Measurements from ENCODE around the gene PRKCI. TPM values are rescaled to one million over a fixed set of nuclear protein-coding genes. Genes with fewer than 3 reads are reported as not detected.

The PRKCI gene
- total RNA-seq, 1 experiment from 2014 or later, result 43.7 TPM

DNA sequence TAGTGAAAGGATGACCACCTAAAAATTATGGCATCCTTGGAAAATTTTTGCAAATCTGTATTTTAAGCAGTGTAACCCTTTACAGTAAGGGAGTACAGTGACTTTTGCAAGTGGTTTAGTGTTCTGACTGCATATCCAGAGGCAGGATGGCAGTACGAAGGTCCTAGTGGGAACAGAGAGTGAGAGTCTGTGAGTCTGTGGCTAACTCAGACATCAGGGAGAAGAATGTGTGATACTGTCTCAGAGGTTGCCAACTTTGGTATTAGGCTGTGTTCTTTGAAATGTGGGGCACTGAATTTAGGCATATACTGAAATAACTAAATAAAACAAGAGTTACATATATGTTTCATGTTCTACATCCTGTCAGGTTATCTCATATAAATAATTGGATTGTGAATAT, 25.7 kb downstream of the PRKCI start:
- Histone ChIP-seq H3K9me3 (ENCODE audit: control insufficient read depth, insufficient read depth, low read depth, low read length) (no peaks in the 10 kb centered on the region), H3K4me1 (ENCODE audit: control insufficient read depth, insufficient read depth, low read length) (no peaks in the 10 kb centered on the region), H3K27ac (ENCODE audit: low read length) (no peak overlapping the region), H3K27me3 (ENCODE audit: control insufficient read depth, insufficient read depth, low read length) (no peaks in the 10 kb centered on the region), H3K36me3 (ENCODE audit: control insufficient read depth, insufficient read depth, low read length) (no peaks in the 10 kb centered on the region), H3K4me3 (ENCODE audit: low read depth in 2 of 2, low read length in 2 of 2) (no peak overlapping the region)
- in situ Hi-C loops (cut with HindIII; ENCODE audit: low pct_unique_long_range_greater_than_20kb, low sequenced_read_pairs), result no loop called here
- ChIA-PET POLR2A (no interaction called here), CTCF (no interaction called here)
- TF ChIP-seq, protein P1, sequence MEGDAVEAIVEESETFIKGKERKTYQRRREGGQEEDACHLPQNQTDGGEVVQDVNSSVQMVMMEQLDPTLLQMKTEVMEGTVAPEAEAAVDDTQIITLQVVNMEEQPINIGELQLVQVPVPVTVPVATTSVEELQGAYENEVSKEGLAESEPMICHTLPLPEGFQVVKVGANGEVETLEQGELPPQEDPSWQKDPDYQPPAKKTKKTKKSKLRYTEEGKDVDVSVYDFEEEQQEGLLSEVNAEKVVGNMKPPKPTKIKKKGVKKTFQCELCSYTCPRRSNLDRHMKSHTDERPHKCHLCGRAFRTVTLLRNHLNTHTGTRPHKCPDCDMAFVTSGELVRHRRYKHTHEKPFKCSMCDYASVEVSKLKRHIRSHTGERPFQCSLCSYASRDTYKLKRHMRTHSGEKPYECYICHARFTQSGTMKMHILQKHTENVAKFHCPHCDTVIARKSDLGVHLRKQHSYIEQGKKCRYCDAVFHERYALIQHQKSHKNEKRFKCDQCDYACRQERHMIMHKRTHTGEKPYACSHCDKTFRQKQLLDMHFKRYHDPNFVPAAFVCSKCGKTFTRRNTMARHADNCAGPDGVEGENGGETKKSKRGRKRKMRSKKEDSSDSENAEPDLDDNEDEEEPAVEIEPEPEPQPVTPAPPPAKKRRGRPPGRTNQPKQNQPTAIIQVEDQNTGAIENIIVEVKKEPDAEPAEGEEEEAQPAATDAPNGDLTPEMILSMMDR (IDR thresholded peaks at IDR 0.05), result no peak
- TF ChIP-seq, protein P2, sequence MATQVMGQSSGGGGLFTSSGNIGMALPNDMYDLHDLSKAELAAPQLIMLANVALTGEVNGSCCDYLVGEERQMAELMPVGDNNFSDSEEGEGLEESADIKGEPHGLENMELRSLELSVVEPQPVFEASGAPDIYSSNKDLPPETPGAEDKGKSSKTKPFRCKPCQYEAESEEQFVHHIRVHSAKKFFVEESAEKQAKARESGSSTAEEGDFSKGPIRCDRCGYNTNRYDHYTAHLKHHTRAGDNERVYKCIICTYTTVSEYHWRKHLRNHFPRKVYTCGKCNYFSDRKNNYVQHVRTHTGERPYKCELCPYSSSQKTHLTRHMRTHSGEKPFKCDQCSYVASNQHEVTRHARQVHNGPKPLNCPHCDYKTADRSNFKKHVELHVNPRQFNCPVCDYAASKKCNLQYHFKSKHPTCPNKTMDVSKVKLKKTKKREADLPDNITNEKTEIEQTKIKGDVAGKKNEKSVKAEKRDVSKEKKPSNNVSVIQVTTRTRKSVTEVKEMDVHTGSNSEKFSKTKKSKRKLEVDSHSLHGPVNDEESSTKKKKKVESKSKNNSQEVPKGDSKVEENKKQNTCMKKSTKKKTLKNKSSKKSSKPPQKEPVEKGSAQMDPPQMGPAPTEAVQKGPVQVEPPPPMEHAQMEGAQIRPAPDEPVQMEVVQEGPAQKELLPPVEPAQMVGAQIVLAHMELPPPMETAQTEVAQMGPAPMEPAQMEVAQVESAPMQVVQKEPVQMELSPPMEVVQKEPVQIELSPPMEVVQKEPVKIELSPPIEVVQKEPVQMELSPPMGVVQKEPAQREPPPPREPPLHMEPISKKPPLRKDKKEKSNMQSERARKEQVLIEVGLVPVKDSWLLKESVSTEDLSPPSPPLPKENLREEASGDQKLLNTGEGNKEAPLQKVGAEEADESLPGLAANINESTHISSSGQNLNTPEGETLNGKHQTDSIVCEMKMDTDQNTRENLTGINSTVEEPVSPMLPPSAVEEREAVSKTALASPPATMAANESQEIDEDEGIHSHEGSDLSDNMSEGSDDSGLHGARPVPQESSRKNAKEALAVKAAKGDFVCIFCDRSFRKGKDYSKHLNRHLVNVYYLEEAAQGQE (IDR thresholded peaks at IDR 0.05; ENCODE audit: insufficient read depth in 1 of 2, low read depth in 2 of 2, low read length in 1 of 2), result no peak
- no peak for TF ChIP-seq TCF7L2 (IDR thresholded peaks at IDR 0.05; ENCODE audit: low read depth, low read length)
- TF ChIP-seq SIN3A (IDR thresholded peaks at IDR 0.05; ENCODE audit: borderline replicate concordance, insufficient read depth, low read depth, low read length), result no peak
- no peak for TF ChIP-seq POLR2AphosphoS5 (IDR thresholded peaks at IDR 0.05; ENCODE audit: low read depth, low read length)
- DNase-seq (ENCODE audit: low read depth, low spot score) (no peak), ATAC-seq (no peak)
- no TSS peak for BruUV-seq (replicated peaks)
- intact Hi-C loops (cut with micrococcal nuclease; ENCODE audit: unreplicated experiment), result no loop called here

DNA sequence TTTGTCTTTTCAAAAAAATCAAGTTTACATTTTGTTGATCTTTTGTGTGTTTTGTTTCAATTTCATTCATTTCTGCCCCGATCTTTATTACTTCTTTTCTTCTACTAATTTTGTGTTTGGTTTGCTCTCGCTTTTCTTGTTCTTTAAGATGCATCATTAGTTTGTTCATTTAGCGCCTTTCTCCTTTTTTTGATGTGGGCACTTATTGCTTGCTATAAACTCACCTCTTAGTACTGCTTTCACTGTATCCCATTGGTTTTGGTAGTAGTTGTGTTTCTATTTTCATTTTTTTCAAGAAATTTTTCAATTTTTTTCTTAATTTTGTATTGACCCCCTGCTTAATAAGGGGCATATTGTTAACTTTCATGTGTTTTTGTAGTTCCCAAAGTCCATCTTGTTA, 34.4 kb downstream of the PRKCI start:
- in situ Hi-C loops (cut with HindIII; ENCODE audit: low pct_unique_long_range_greater_than_20kb, low sequenced_read_pairs) (no loop called here), intact Hi-C loops (cut with micrococcal nuclease; ENCODE audit: unreplicated experiment) (no loop called here)
- H3K36me3 ChIP-seq (ENCODE audit: control insufficient read depth, insufficient read depth, low read length), result no peaks in the 10 kb centered on the region
- DNase-seq (ENCODE audit: low read depth, low spot score) (no peak), ATAC-seq (no peak)
- TF ChIP-seq, protein P2 (IDR thresholded peaks at IDR 0.05; ENCODE audit: insufficient read depth in 1 of 2, low read depth in 2 of 2, low read length in 1 of 2), result no peak
- TF ChIP-seq, protein P1 (IDR thresholded peaks at IDR 0.05), result no peak
- TF ChIP-seq SIN3A (IDR thresholded peaks at IDR 0.05; ENCODE audit: borderline replicate concordance, insufficient read depth, low read depth, low read length) (no peak), TCF7L2 (IDR thresholded peaks at IDR 0.05; ENCODE audit: low read depth, low read length) (no peak)
- ChIA-PET POLR2A (interaction anchor here (0.6 kb wide), 1 partner anchor 13 kb away, joined by 3 read pairs; no protein-coding TSS in a partner anchor), CTCF (no interaction called here)
- BruUV-seq (replicated peaks), result no TSS peak
- H3K4me3 ChIP-seq (ENCODE audit: low read depth in 2 of 2, low read length in 2 of 2), result no peak overlapping the region
- no peak overlapping the region for H3K27ac ChIP-seq (ENCODE audit: low read length)
- no peaks in the 10 kb centered on the region for H3K4me1 ChIP-seq (ENCODE audit: control insufficient read depth, insufficient read depth, low read length)
- H3K27me3 ChIP-seq (ENCODE audit: control insufficient read depth, insufficient read depth, low read length), result no peaks in the 10 kb centered on the region
- H3K9me3 ChIP-seq (ENCODE audit: control insufficient read depth, insufficient read depth, low read depth, low read length), result no peaks in the 10 kb centered on the region
